CD4-positive, alpha-beta T cell treated with Interleukin-12 subunit alpha and Interleukin-12 subunit beta, for 1 hour (primary cell): Measurements from ENCODE around the gene RFPL4A.
A peak's percentile ranks its signal among the peaks of the same experiment; 100 is the strongest.

Experiments used
- DNase-seq: peaks from one replicate; pipeline ENCODE4 v3.0.0-alpha.2; 2020

RFPL4A gene

DNA sequence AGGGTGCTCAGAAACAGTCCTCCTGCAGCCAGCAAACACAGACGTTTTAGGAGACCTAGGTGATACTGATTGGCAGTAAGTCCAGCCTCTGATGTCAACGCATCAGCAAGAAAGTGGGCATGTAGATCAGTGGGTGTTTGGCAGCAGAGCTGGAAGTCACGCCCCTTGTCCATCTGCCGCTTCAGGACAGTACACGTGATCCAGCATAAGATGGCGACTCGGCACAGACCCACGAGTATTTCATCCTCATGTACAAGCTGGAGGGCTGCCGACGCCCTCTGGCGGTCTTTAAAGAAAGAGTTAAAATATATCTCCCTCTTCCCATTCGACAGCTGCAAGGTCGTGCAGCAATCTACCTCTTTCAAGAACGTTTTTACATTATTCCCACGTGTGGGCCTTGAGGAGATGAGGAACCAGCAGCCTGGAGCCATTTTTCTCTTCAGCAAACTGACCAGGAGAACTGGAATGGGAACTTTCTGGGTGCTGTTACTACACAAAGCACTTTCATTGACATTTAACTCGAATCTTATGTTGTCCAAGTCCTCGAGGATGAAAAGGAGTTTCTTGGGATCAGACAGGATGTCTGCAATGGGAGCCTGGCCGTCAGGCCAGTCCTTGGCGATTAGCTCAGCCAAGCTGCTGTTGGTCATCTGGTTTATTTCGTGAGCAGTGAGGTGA lies 50.6 kb downstream of the RFPL4A start:
- peak; percentile 23 for DNase-seq

DNA sequence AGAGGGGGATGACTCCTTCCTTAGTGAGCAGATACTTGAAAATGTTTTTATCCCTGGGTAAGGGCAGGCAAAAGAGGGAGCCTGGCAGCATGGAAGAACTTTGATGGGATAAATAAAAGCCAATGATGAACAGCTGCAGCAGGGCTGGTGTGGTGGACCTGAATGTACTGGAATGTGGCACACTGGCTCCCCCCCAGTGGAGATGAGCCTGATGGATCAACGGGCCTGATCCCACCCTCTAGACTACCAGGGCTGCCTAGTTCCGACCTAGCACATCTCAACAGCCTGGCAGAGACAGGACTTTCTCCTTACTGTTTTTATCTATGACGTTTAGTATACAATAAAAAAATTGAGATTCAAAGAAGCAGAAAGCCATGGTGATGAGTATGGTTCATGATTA lies 52.4 kb downstream of the RFPL4A start:
- DNase-seq = no peak

DNA sequence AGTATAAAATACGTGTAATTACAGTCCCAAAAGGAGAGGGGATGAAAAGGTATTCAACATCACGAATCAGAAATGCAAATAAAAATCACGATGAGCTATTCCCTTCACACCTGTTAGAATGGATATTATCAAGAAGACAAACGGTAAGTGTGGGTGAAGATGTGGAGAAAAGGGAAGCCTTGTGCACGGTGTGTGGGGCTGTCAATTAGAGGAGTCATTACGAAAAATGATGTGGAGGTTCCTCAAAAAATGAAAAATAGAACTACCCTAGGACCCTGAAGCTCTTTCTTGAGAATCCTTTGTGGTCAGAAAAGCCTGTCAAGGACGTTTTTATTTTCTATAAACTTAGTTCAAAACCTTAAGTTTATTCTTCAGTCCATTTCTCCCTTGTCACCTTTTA lies 53.6 kb downstream of the RFPL4A start:
- no peak for DNase-seq
